Suprapubic skin (tissue), 4 donors: ENCODE data around the gene CCT7.

Experiments
- POLR2A ChIP-seq, 2 donors: fragments of 450-650 bp; IDR thresholded peaks; one replicate each; pipeline ENCODE4 v1.6.1; 2017; ENCODE audit warnings: antibody characterized with exemption in 2 of 2, mild to moderate bottlenecking in 2 of 2, moderate library complexity in 2 of 2
- POLR2AphosphoS5 ChIP-seq, 3 donors: sonication (generic); formaldehyde crosslinking; IDR thresholded peaks; one replicate each; pipeline ENCODE4 v1.6.1; 2017; ENCODE audit warnings: antibody characterized with exemption in 3 of 3

- TF ChIP-seq POLR2AphosphoS5 (IDR thresholded peaks at IDR 0.05), result no peak
- no peak for TF ChIP-seq POLR2A (IDR thresholded peaks at IDR 0.05)
These were observed 67.5 kb downstream of the CCT7 start for GRCh38 chr2:73301636-73302035.
